Cardiac muscle cell (in vitro differentiated cells and primary cell): Measurements from ENCODE around the gene ERICH3. TPM values are rescaled to one million over a fixed set of nuclear protein-coding genes. Genes with fewer than 3 reads are reported as not detected.

ENCODE experiments used
- DNase-seq, 2 donors: peaks; one replicate each; pipeline versions ENCODE4 v3.0.0 to v3.0.0-alpha.2; 2010 to 2017; ENCODE audit warnings: low read depth in 1 of 2, low spot score in 1 of 2
- H3K27ac ChIP-seq: fragments of 200-600 bp; sonication (generic); 2 replicates; pipeline ENCODE4 v1.5.1; 2016
- H3K27me3 ChIP-seq: fragments of 200-600 bp; sonication (generic); 2 replicates; pipeline ENCODE4 v1.6.0; 2016; ENCODE audit warnings: control low read depth
- H3K36me3 ChIP-seq: fragments of 200-600 bp; sonication (generic); 2 replicates; pipeline ENCODE4 v1.5.1; 2016; ENCODE audit warnings: control low read depth
- H3K4me1 ChIP-seq: fragments of 200-600 bp; sonication (generic); 2 replicates; pipeline ENCODE4 v1.8.1; 2017; ENCODE audit warnings: low read depth, mild to moderate bottlenecking, mixed run types
- H3K4me3 ChIP-seq: fragments of 200-600 bp; sonication (generic); 2 replicates; pipeline ENCODE4 v1.5.1; 2016; ENCODE audit warnings: mild to moderate bottlenecking
- H3K9me3 ChIP-seq: fragments of 200-600 bp; sonication (generic); 2 replicates; pipeline ENCODE4 v1.5.1; 2017; ENCODE audit warnings: low read depth, mild to moderate bottlenecking, control low read depth
- polyA plus RNA-seq: library from polyadenylated mRNA; unstranded; fragments of >200 nt; fragmentation: Nextera tagmentation; extraction: Ambion mirVana; gene quantifications from 2 replicates; pipeline ENCODE4 v1.2.1, GENCODE V29; 2016
- total RNA-seq: library from RNA; depleted of rRNA; stranded (reverse); fragments of >200 nt; gene quantifications from 2 replicates; pipeline ENCODE4 v1.2.3, GENCODE V29; 2016
- TF ChIP-seq, protein P1 (sequence below): IDR thresholded peaks from 2 replicates; pipeline ENCODE4 v1.5.1; 2012; ENCODE audit warnings: low read depth, mild to moderate bottlenecking, low read length

ERICH3 gene
- total and polyA plus RNA-seq, 2 experiments from 2014 or later = 0.15 TPM; not detected in 1

DNA sequence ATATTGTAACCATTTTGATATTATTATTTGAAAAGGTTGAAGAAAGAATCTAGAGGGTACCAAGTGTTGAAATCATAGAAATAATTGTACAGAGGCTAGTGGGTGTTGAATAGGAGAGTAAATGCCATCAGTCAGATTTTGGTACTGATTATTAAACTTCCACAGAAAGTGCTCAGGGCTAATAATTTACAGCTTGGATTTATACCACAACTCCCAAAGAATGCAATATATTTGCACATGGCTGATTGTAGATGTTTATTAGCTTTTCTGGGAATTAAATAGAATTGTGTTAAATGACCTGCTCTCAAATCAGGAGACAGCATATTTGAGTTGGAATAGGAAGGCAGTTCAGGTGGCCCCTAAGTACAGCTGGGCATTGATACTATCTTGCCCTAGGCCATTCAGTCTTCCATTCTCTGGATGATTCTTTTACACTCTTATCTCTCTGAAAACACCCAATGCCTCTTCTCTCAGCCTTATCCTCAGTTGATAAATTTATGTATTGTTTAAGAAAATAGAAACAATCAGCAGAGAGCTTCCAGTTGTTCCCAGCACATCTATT is 63.7 kb downstream of the ERICH3 start:
- H3K27ac ChIP-seq = no peak overlapping the region
- no peaks in the 10 kb centered on the region for H3K4me1 ChIP-seq
- H3K36me3 ChIP-seq = no peaks in the 10 kb centered on the region
- no peak overlapping the region for H3K4me3 ChIP-seq
- H3K9me3 ChIP-seq = no peaks in the 10 kb centered on the region
- DNase-seq = no peak
- no peaks in the 10 kb centered on the region for H3K27me3 ChIP-seq
- TF ChIP-seq, protein P1, sequence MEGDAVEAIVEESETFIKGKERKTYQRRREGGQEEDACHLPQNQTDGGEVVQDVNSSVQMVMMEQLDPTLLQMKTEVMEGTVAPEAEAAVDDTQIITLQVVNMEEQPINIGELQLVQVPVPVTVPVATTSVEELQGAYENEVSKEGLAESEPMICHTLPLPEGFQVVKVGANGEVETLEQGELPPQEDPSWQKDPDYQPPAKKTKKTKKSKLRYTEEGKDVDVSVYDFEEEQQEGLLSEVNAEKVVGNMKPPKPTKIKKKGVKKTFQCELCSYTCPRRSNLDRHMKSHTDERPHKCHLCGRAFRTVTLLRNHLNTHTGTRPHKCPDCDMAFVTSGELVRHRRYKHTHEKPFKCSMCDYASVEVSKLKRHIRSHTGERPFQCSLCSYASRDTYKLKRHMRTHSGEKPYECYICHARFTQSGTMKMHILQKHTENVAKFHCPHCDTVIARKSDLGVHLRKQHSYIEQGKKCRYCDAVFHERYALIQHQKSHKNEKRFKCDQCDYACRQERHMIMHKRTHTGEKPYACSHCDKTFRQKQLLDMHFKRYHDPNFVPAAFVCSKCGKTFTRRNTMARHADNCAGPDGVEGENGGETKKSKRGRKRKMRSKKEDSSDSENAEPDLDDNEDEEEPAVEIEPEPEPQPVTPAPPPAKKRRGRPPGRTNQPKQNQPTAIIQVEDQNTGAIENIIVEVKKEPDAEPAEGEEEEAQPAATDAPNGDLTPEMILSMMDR = no peak

DNA sequence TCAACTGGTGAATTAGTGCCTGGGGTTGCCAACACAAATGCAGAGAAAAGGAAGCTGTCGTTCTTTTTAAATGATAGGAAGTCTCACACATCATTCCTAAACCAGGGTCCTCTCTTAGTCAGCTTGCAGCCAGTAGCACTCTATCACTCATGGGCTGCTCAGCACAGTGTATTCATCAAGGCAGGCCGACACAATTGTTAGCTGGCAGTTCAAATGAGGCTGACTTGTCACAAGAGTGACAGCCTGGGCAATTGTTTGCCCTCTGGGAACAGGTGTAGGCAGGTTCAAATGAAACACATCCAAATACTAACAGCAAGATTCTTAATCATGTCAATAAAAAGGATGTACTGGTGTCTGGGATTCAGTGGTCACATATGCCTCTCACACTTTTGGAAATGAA is 76.9 kb downstream of the ERICH3 start:
- no peaks in the 10 kb centered on the region for H3K36me3 ChIP-seq
- no peak overlapping the region for H3K27ac ChIP-seq
- DNase-seq = no peak
- H3K4me1 ChIP-seq = peaks cover 1% of the 10 kb centered on the region
- TF ChIP-seq, protein P1 = no peak
- H3K27me3 ChIP-seq = no peaks in the 10 kb centered on the region
- H3K9me3 ChIP-seq = no peaks in the 10 kb centered on the region
- H3K4me3 ChIP-seq = no peak overlapping the region

DNA sequence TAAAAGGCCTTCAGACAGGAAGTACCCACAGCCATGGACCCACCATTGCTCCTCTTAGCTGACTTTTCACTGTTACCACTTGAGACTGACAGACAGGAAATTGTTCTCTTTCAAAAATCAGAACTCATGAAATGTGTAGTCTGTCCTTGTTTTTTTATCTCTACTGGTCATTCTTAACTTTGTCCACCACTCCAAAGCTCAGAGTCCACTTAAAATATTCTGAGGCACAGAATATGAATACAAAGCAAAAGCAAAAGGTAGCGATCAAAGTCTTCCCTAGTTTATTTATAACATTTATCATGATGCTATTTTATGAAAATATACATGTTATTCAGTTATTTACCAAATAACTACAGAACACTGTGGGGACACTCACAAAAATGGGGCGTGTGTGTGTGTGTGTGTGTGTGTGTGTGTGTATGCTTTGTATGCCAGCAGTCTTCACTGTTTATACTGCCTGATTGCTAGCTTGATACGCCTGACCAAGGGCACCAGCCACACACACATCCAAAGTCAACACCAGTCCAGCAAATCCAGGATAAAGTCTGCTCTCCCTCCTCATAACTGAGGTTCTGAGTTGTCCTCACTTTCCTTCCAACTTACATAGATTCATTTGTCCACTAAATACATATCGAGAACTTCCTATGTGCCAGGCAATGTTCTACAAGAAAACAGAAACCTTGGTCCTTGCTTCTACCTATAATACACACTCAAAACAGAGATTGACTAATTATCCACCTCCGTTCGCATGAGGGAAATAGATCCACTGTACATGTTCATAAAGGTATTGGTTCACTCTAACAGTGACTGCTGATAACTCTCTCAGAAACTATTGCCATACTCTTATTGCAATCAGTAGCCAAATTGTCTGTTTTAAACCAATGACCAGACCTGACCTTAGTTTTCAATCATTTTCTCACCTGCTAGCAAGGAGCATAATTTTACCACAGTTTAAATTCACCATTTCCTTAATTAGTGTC is 79.4 kb downstream of the ERICH3 start:
- Histone ChIP-seq H3K27me3 (no peaks in the 10 kb centered on the region), H3K4me1 (peaks cover 3% of the 10 kb centered on the region), H3K4me3 (no peak overlapping the region), H3K9me3 (no peaks in the 10 kb centered on the region), H3K36me3 (no peaks in the 10 kb centered on the region), H3K27ac (no peak overlapping the region)
- TF ChIP-seq, protein P1 = no peak
- no peak for DNase-seq

DNA sequence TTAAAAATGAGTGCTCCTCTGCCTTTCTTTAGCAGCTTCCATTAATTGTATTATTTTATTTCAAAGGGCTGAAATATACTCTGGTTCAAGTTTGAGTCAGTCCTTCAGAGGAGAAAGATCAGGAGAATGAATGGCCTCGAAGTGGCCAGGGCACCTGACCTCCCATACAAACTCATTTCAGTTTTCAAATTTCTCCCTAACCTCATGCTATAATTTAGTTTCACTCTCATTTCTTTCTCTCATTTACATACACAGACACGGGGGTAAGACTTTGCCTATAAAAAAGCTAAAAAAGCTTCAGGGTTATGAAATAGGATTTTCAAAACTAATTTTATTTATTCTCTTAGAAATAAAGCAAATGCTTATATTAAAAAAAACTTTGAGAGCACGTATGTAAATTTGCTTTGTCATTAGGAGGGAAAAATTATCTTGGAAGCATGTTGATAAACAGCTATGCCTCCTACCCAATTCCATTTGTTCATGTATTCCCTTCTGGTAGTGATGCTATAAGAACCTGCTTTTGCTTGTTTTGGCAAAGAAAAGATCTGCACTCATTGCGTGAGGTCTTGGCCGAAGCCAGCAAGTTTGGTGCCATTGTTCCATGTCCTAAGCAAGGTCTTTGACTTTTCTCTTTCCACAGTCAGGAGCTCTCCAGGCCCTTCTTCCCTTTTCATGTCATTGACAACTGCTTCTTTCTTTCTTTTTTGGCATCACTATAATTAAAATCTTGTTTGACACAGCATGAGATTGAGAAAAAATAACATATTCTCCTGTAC is 80.8 kb downstream of the ERICH3 start:
- TF ChIP-seq, protein P1 = no peak
- H3K4me1 ChIP-seq = peaks cover 3% of the 10 kb centered on the region
- DNase-seq = no peak
- H3K4me3 ChIP-seq = no peak overlapping the region
- no peak overlapping the region for H3K27ac ChIP-seq
- no peaks in the 10 kb centered on the region for H3K9me3 ChIP-seq
- no peaks in the 10 kb centered on the region for H3K36me3 ChIP-seq
- no peaks in the 10 kb centered on the region for H3K27me3 ChIP-seq

DNA sequence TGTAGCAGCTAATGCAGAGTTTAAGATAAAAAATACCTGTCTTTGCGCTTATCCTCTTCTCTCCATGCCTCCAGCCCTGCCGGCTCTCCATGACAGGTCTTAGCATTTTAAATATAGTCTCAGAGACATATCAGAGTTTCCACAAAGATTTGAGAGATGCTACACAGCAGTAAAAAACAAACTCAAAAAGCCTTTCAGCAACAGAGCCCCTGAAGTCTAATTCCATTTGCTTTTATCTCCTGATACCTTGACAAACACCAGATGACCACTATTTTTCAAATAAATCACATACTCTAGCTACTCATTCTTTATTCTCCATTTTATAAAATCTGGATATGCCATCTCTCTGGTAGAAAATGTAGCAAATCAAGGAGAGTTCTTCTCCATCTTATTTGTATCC is 81.6 kb downstream of the ERICH3 start:
- no peaks in the 10 kb centered on the region for H3K27me3 ChIP-seq
- no peak overlapping the region for H3K4me3 ChIP-seq
- TF ChIP-seq, protein P1 = no peak
- no peaks in the 10 kb centered on the region for H3K36me3 ChIP-seq
- peaks cover 3% of the 10 kb centered on the region for H3K4me1 ChIP-seq
- no peak overlapping the region for H3K27ac ChIP-seq
- no peak for DNase-seq
- no peaks in the 10 kb centered on the region for H3K9me3 ChIP-seq
